Stomach smooth muscle (tissue), 2 donors: ENCODE measurements around the gene MAN2B1.

Experiments used
- H3K27ac ChIP-seq: one replicate; pipeline ENCODE4 v1.7.0; 2013; ENCODE audit warnings: mild to moderate bottlenecking, low read length, inconsistent platforms
- H3K27me3 ChIP-seq, 2 donors: one replicate each; pipeline ENCODE4 v1.7.0; 2013; ENCODE audit warnings: low read length in 2 of 2; ENCODE audit not compliant: insufficient read depth in 2 of 2, control insufficient read depth in 1 of 2
- H3K36me3 ChIP-seq, 2 donors: one replicate each; pipeline ENCODE4 v1.7.0; 2013; ENCODE audit warnings: low read length in 2 of 2; ENCODE audit not compliant: control insufficient read depth in 2 of 2, insufficient read depth in 2 of 2
- H3K4me1 ChIP-seq: one replicate; pipeline ENCODE4 v1.7.0; 2013; ENCODE audit warnings: low read length; ENCODE audit not compliant: control insufficient read depth, insufficient read depth
- H3K4me3 ChIP-seq, 2 donors: one replicate each; pipeline ENCODE4 v1.7.0; 2013; ENCODE audit warnings: low read length in 2 of 2
- H3K9ac ChIP-seq, 2 donors: one replicate each; pipeline ENCODE4 v1.7.0; 2013; ENCODE audit warnings: low read length in 2 of 2, mild to moderate bottlenecking in 1 of 2
- H3K9me3 ChIP-seq, 2 donors: one replicate each; pipeline ENCODE4 v1.7.0; 2013; ENCODE audit warnings: low read length in 2 of 2; ENCODE audit not compliant: control insufficient read depth in 2 of 2
- donor health status: healthy.
- donor health status: Pancreatic carcinoma.

Gene MAN2B1

DNA sequence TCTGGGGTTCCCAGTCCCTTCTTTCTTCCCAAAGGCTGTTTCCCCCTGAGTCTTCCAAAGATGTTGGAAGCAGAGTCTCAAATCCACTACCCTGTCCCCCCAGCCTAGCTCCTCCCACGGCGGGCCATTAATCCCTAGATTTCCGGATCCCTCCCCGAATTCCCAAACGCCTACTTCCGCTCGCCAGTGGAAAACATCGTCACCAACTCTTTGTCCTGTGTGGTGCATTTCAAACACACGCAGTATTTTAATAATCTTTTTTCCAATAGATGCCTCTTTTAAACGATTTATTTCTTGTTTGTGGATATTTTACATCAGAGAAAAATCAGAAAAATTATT lies 55.2 kb downstream of the MAN2B1 start:
- Histone ChIP-seq H3K4me3 (peak overlapping the region; percentile 94 to 100), H3K9ac (peak overlapping the region; percentile 93 to 99), H3K36me3 (peaks cover 12 to 16% of the 10 kb centered on the region in 2 donors), H3K27ac (peak overlapping the region; percentile 98), H3K27me3 (no peaks in the 10 kb centered on the region), H3K4me1 (peaks cover 16% of the 10 kb centered on the region), H3K9me3 (no peaks in the 10 kb centered on the region)

DNA sequence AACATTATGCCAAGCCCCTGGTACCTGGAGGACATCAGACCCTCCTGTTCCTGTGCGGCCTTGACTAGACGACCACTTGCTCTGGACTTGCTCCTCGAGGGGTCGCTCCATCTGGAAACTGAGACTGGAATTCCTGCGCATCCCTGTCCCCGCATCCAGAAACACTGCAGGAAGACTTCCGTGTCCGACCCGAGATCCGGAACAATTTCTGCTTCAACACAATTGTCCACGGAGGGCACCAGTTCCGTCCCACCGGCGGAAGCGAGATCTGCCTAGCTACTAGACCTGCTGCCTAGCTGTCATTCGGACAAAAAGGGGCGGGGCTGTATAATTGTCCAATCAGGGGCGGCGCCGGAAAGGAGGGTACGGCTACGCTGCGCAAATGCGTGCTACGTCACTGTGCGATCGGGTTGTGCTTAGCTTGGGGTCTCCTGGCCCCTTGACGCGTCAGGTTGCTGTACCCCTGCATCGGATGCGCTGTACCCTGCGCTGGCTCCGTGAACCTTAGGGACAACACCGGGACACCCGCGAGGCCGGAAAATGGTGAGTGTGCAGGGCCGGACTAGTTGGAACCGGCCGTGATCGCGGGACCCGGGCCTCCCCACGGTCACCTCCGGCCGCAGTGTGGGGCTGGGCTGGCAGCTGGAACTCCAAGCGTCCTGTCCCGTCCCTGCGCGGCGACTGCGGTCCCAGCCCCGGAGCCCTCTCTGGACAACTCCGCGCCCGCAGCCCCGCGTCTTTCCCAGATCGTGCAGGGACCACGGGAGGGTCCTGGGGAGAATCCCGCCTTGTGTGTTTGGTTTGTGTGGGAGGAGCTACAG lies 55.8 kb downstream of the MAN2B1 start, which contains the start of the genes ZNF490 and ZNF791:
ZNF490 (minus strand) TSS at position 274 of the 821 bp plus-strand sequence; CDS start at position 141, 133 bp downstream.
ZNF791 (plus strand) TSS at position 381 of the 821 bp plus-strand sequence; CDS start at position 541, 160 bp downstream.
- peaks cover 16% of the 10 kb centered on the region for H3K4me1 ChIP-seq
- peaks cover 12 to 16% of the 10 kb centered on the region in 2 donors for H3K36me3 ChIP-seq
- H3K9me3 ChIP-seq: no peaks in the 10 kb centered on the region
- peak within 1 kb of the TSS; percentile 93 to 99 for H3K9ac ChIP-seq
- H3K27ac ChIP-seq: peak within 1 kb of the TSS; percentile 98
- peak within 1 kb of the TSS; percentile 94 to 100 for H3K4me3 ChIP-seq
- H3K27me3 ChIP-seq: no peaks in the 10 kb centered on the region

DNA sequence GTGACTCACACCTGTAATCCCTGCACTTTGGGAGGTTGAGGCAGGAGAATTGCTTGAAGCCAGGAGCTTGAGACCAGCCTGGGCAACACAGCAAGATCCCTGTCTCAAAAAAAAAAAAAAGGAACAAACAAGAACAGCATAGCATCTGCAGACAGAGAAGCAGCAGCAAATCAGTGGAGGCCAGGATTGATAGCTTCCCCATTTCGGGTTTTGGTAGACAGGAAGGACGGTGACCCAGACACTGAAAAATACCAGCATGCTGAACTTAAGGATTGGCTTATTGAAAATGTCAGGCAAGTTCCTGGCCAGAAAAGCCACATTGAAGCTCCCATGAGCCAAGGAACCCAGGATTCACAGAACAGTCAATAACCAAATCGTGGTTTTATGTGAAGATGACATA lies 58.9 kb downstream of the MAN2B1 start:
- Histone ChIP-seq H3K9me3 (no peaks in the 10 kb centered on the region), H3K4me1 (peaks cover 10% of the 10 kb centered on the region), H3K9ac (no peak overlapping the region), H3K27ac (no peak overlapping the region), H3K36me3 (peaks cover 4 to 10% of the 10 kb centered on the region in 2 donors), H3K27me3 (no peaks in the 10 kb centered on the region), H3K4me3 (no peak overlapping the region)

DNA sequence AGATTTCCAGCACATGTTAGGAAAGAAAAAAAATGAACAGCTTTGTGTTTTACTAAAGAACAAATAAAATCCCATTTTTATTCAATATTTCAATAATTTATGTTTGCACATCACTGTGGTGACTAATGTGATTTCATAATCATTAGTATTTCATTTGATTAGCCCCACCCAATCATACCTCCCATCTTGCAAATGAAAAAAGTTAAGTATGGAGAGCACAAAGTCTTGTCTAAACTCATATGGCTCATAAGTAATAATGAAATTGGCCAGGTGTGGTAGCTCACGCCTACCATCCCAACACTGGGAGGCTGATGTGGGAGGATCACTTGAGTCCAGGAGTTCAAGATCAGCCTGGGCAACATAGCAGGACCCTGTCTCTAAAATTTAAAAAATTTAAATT lies 59.7 kb downstream of the MAN2B1 start:
- Histone ChIP-seq H3K27me3 (no peaks in the 10 kb centered on the region), H3K4me3 (no peak overlapping the region), H3K9me3 (no peaks in the 10 kb centered on the region), H3K4me1 (peaks cover 5% of the 10 kb centered on the region), H3K9ac (no peak overlapping the region), H3K36me3 (peaks cover 4 to 10% of the 10 kb centered on the region in 2 donors), H3K27ac (no peak overlapping the region)

DNA sequence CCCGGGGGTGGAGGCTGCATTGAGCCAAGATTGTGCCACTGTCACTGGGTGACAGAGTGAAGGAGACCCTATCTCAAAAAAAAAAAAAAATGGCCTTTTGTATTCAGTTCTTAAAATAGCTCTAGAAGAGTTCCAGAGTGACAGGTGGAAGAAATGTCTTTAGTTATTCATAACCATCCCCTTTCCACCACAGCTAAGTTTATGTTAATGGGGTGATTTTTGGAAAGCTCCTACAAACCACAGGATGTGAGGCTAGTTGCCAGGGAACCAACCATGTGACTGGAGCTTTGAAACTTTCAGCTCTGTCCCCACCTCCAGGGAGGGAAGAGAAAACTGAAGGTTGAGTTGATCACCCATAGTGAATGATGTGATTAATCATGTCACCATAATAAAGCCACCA lies 62.8 kb downstream of the MAN2B1 start:
- no peaks in the 10 kb centered on the region for H3K9me3 ChIP-seq
- H3K4me3 ChIP-seq: no peak overlapping the region
- no peaks in the 10 kb centered on the region for H3K4me1 ChIP-seq
- H3K36me3 ChIP-seq: peaks cover 1 to 16% of the 10 kb centered on the region in 2 donors
- H3K27ac ChIP-seq: no peak overlapping the region
- no peak overlapping the region for H3K9ac ChIP-seq
- H3K27me3 ChIP-seq: no peaks in the 10 kb centered on the region

DNA sequence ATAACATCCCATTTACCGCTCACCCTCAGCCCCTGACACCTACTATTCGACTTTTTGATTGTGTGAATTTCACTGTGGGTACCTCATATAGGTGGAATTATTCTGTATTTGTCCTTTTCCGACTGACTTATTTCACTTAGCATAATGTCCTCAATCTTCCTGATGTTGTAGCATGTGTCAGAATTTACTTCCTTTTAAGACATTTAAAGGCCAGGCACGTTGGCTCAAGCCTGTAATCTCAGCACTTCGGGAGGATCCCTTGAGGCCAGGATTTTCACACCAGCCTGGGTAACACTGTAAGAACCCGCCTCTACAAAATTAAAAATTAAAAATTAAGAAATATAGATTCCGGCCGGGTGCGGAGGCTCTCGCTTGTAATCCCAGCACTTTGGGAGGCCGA lies 68.9 kb downstream of the MAN2B1 start:
- no peaks in the 10 kb centered on the region for H3K4me1 ChIP-seq
- peaks cover 3 to 10% of the 10 kb centered on the region in 2 donors for H3K36me3 ChIP-seq
- H3K9ac ChIP-seq: no peak overlapping the region
- no peak overlapping the region for H3K27ac ChIP-seq
- no peaks in the 10 kb centered on the region for H3K9me3 ChIP-seq
- H3K4me3 ChIP-seq: no peak overlapping the region
- no peaks in the 10 kb centered on the region for H3K27me3 ChIP-seq

DNA sequence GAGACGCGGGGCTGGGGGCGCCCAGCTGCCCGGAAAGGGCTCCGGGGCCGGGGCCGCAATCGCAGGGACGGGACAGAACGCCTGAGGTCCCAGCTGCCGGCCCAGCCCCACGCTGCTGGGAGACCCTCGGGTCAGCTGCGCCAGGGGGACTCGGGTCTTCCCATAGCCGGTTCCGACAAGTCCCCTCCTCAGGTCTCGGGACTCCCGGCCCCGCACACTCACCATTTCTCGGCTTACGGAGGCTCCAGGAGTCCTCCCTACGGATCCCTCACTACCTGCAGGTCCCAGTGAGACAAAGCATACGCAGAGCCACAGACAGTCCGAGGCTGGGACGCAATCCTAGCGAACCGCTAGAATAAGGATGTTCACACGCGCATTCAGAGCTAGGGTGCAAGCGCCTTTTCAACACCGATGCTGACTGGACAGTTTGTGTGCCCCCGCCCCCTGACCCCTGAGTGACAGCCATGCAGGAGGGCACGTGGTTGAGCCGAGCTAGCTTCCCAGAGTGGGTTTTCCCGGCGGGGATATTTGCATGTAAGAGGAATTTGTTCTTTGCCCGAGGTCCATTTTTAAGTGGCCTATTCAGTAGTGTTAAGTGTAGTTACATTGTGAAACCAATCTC lies 69.5 kb downstream of the MAN2B1 start:
- Histone ChIP-seq H3K4me1 (no peaks in the 10 kb centered on the region), H3K36me3 (peaks cover 3 to 10% of the 10 kb centered on the region in 2 donors), H3K27ac (no peak overlapping the region), H3K9ac (no peak overlapping the region), H3K9me3 (no peaks in the 10 kb centered on the region), H3K4me3 (no peak overlapping the region), H3K27me3 (no peaks in the 10 kb centered on the region)
